Measurements from ENCODE around the gene MMP24. TPM values are rescaled to one million over a fixed set of nuclear protein-coding genes. Genes with fewer than 3 reads are reported as not detected.

Gene MMP24
- total RNA-seq, 1 donor from 2014 or later: 1.9 TPM

DNA sequence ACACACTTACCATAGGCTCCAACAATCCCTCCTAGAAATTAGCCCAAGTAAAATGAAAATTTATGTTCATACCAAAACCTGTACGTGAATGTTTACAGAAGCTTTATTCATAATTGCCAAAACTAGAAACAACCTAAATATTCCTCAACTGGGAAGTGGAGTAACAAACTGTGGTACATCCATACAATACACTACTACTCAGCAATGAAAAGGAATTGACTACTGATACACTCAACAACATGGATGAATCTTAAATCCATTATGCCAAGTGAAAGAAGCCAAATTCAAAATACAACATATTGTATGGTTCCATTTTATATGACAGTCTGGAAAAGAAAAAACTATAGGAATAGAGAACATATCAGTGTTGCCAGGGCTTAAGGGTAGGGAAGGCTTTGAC, 19.7 kb upstream of the MMP24 start:
- Mint-ChIP-seq H3K4me1 (no peaks in the 10 kb centered on the region), H3K9me3 (peaks cover 3% of the 10 kb centered on the region), H3K27me3 (ENCODE audit: insufficient read depth, low read depth) (no peaks in the 10 kb centered on the region), H3K27ac (no peak overlapping the region), H3K4me3 (no peak overlapping the region), H3K36me3 (no peaks in the 10 kb centered on the region)
- Histone ChIP-seq H3K4me2 (no peak overlapping the region), H4K20me1 (ENCODE audit: low read depth) (no peaks in the 10 kb centered on the region), H3K4me1 (no peaks in the 10 kb centered on the region), H3F3A (ENCODE audit: low read depth) (peaks cover 6% of the 10 kb centered on the region), H3K27ac (no peak overlapping the region), H3K9ac (no peak overlapping the region), H3K27me3 (no peaks in the 10 kb centered on the region), H3K9me3 (ENCODE audit: low read depth) (no peaks in the 10 kb centered on the region), H3K79me2 (ENCODE audit: low read depth) (no peaks in the 10 kb centered on the region), H3K36me3 (no peaks in the 10 kb centered on the region), H3K4me3 (no peak overlapping the region), H2AFZ (replicated peaks) (no peak overlapping the region)
- no peak for DNase-seq (ENCODE audit: low spot score)
- TF ChIP-seq EZH2 (IDR thresholded peaks at IDR 0.05): no peak
- TF ChIP-seq, protein P1, sequence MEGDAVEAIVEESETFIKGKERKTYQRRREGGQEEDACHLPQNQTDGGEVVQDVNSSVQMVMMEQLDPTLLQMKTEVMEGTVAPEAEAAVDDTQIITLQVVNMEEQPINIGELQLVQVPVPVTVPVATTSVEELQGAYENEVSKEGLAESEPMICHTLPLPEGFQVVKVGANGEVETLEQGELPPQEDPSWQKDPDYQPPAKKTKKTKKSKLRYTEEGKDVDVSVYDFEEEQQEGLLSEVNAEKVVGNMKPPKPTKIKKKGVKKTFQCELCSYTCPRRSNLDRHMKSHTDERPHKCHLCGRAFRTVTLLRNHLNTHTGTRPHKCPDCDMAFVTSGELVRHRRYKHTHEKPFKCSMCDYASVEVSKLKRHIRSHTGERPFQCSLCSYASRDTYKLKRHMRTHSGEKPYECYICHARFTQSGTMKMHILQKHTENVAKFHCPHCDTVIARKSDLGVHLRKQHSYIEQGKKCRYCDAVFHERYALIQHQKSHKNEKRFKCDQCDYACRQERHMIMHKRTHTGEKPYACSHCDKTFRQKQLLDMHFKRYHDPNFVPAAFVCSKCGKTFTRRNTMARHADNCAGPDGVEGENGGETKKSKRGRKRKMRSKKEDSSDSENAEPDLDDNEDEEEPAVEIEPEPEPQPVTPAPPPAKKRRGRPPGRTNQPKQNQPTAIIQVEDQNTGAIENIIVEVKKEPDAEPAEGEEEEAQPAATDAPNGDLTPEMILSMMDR (IDR thresholded peaks at IDR 0.05): no peak
- TF ChIP-seq EZH2phosphoT487 (IDR thresholded peaks at IDR 0.05): no peak

DNA sequence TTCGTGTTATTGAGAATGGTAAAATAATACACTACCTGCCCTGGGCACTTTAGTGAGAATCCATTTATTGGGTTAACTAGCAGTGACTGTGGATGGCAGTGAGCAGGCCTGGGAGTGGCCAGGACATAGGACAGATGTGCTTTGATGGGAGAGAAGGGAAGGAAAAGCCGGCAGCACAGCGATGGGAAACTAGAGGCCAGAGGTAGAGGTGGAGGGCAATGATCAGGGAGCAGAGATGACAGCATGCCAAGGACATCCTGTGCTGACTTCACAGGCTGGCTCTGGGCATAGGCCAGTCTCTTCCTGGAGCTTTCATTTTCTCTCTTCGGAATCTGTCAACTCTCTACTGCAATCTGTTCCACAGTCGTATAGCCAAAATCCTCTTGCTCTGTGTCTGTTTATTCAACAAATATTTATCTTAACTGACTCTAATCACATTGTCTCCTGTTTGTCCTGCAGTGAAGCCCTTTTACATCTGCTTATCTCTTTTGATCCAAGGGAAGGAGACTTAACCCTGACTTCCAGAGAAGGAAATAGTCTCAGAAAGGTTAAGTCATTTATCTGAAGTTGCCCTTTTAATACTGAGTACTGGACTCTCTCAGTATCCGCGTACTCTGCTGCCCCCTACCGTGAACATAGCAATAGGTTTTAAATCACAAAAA, 18.4 kb upstream of the MMP24 start:
- no peaks in the 10 kb centered on the region for H3K79me2 ChIP-seq (ENCODE audit: low read depth)
- H3K4me3 ChIP-seq: no peak overlapping the region
- H3K4me1 ChIP-seq: no peaks in the 10 kb centered on the region
- H3K9ac ChIP-seq: no peak overlapping the region
- no peaks in the 10 kb centered on the region for H3K9me3 ChIP-seq (ENCODE audit: low read depth)
- no peak overlapping the region for H3K27ac Mint-ChIP-seq
- peaks cover 3% of the 10 kb centered on the region for H3K9me3 Mint-ChIP-seq
- H3F3A ChIP-seq (ENCODE audit: low read depth): peaks cover 6% of the 10 kb centered on the region
- no peak overlapping the region for H3K27ac ChIP-seq
- DNase-seq (ENCODE audit: low spot score): peak; percentile 85
- no peaks in the 10 kb centered on the region for H3K27me3 Mint-ChIP-seq (ENCODE audit: insufficient read depth, low read depth)
- H2AFZ ChIP-seq (replicated peaks): no peak overlapping the region
- no peak overlapping the region for H3K4me2 ChIP-seq
- no peaks in the 10 kb centered on the region for H3K36me3 Mint-ChIP-seq
- no peaks in the 10 kb centered on the region for H3K36me3 ChIP-seq
- no peaks in the 10 kb centered on the region for H3K27me3 ChIP-seq
- H4K20me1 ChIP-seq (ENCODE audit: low read depth): no peaks in the 10 kb centered on the region
- no peak overlapping the region for H3K4me3 Mint-ChIP-seq
- no peaks in the 10 kb centered on the region for H3K4me1 Mint-ChIP-seq
- TF ChIP-seq, protein P1 (IDR thresholded peaks at IDR 0.05): peak; percentile 87
- TF ChIP-seq EZH2phosphoT487 (IDR thresholded peaks at IDR 0.05): no peak

DNA sequence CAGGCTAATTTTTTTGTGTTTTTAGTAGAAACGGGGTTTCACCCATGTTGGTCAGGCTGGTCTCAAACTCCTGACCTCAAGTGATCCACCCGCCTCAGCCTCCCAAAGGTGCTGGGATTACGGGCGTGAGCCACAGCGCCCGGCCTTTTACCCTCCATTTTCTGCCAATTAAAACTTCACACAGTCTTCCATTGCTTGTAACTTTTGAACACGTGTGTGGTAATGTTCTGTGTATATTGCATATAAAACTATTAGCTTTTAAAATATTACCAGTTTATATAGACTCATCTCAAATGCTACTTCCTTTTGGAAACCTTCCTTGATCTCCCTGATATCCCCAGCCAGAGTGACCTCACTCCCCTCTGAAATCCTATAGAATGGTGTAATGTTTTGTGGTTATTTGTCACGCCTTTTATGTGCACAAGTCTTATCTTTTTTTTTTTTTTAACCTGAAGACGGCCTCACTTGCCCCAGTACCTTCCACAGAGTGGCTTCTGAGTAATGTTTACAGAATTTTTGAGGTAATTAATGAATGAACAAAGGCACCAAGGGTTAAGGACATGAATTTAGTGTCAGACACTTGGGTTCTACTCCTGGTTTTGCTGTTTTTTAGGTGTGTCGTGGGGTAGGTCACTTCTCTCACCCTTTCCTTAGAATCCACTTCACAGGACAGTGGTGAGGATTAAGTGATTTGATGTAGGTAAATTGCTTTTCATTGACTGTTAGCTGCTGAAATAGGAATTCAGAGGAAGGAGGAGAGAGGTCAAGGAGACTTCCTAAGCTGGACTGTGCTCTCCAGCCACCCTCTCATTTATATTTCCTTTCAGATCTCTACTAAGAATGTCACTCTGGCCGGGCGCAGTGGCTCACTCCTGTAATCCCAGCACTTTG, 11.2 kb upstream of the MMP24 start:
- H3K27ac ChIP-seq: no peak overlapping the region
- H3K9me3 ChIP-seq (ENCODE audit: low read depth): no peaks in the 10 kb centered on the region
- H3K27me3 ChIP-seq: no peaks in the 10 kb centered on the region
- TF ChIP-seq EZH2phosphoT487 (IDR thresholded peaks at IDR 0.05) (no peak), EZH2 (IDR thresholded peaks at IDR 0.05) (no peak)
- TF ChIP-seq, protein P1 (IDR thresholded peaks at IDR 0.05): no peak
- Mint-ChIP-seq H3K4me3 (no peak overlapping the region), H3K4me1 (no peaks in the 10 kb centered on the region), H3K27me3 (ENCODE audit: insufficient read depth, low read depth) (peaks cover 8% of the 10 kb centered on the region), H3K9me3 (no peaks in the 10 kb centered on the region), H3K27ac (no peak overlapping the region), H3K36me3 (no peaks in the 10 kb centered on the region)
- no peak for DNase-seq (ENCODE audit: low spot score)
- no peak overlapping the region for H2AFZ ChIP-seq (replicated peaks)
- H3K4me1 ChIP-seq: no peaks in the 10 kb centered on the region
- no peaks in the 10 kb centered on the region for H4K20me1 ChIP-seq (ENCODE audit: low read depth)
- no peaks in the 10 kb centered on the region for H3F3A ChIP-seq (ENCODE audit: low read depth)
- no peak overlapping the region for H3K4me2 ChIP-seq
- H3K9ac ChIP-seq: no peak overlapping the region
- H3K4me3 ChIP-seq: no peak overlapping the region
- no peaks in the 10 kb centered on the region for H3K36me3 ChIP-seq
- H3K79me2 ChIP-seq (ENCODE audit: low read depth): no peaks in the 10 kb centered on the region

Measured in neural progenitor cell (in vitro differentiated cells).